Neuronal stem cell (in vitro differentiated cells): ENCODE measurements around the gene PTPRU.

Experiments used
- DNase-seq: peaks from one replicate; pipeline ENCODE4 v3.0.0-alpha.2; 2013; ENCODE audit warnings: low spot score
- H2AFZ ChIP-seq: one replicate; pipeline ENCODE4 v1.6.1; 2013; ENCODE audit warnings: mild to moderate bottlenecking, low read length, inconsistent platforms
- H2AK5ac ChIP-seq: 2 replicates; pipeline ENCODE4 v1.6.1; 2013; ENCODE audit warnings: low read depth, mild to moderate bottlenecking, inconsistent platforms, low read length, moderate library complexity, mixed read lengths
- H2BK120ac ChIP-seq: 2 replicates; pipeline ENCODE4 v1.6.1; 2013; ENCODE audit warnings: low read depth, mild to moderate bottlenecking, inconsistent platforms, low read length, moderate library complexity, mixed read lengths
- H2BK12ac ChIP-seq: one replicate; pipeline ENCODE4 v1.6.1; 2013; ENCODE audit warnings: low read length, inconsistent platforms
- H2BK15ac ChIP-seq: 2 replicates; pipeline ENCODE4 v1.6.1; 2013; ENCODE audit warnings: mild to moderate bottlenecking, low read length, inconsistent platforms, mixed read lengths
- H2BK5ac ChIP-seq: one replicate; pipeline ENCODE4 v1.6.1; 2013; ENCODE audit warnings: inconsistent platforms, mild to moderate bottlenecking, low read length, moderate library complexity
- H3K14ac ChIP-seq: one replicate; pipeline ENCODE4 v1.6.1; 2013; ENCODE audit warnings: low read length, inconsistent platforms
- H3K18ac ChIP-seq: 2 replicates; pipeline ENCODE4 v1.6.1; 2013; ENCODE audit warnings: low read length, inconsistent platforms
- H3K23ac ChIP-seq: 2 replicates; pipeline ENCODE4 v1.6.1; 2013; ENCODE audit warnings: low read depth, mild to moderate bottlenecking, mixed read lengths, low read length, inconsistent platforms; ENCODE audit not compliant: poor library complexity
- H3K27ac ChIP-seq: replicated peaks from 3 replicates; pipeline ENCODE4 v1.5.1; 2013; ENCODE audit warnings: low read length, inconsistent platforms
- H3K27me3 ChIP-seq, 3 experiments: 2 replicates each; pipeline ENCODE4 v1.6.1; 2013; ENCODE audit warnings: low read length in 3 of 3, mild to moderate bottlenecking in 2 of 3, inconsistent platforms in 1 of 3, low read depth in 1 of 3, mixed read lengths in 1 of 3, moderate library complexity in 1 of 3; ENCODE audit not compliant: control insufficient read depth in 3 of 3, insufficient read depth in 3 of 3
- H3K36me3 ChIP-seq, 2 donors: replicated peaks in 1 of 2; 2 replicates each; pipeline ENCODE4 v1.6.1; 2013; ENCODE audit warnings: low read length in 2 of 2; ENCODE audit not compliant: control insufficient read depth in 2 of 2, insufficient read depth in 2 of 2
- H3K4ac ChIP-seq: 2 replicates; pipeline ENCODE4 v1.6.1; 2013; ENCODE audit warnings: inconsistent platforms, mild to moderate bottlenecking, low read length, moderate library complexity
- H3K4me1 ChIP-seq, 2 donors: 1 replicate in 1 of 2; 2 replicates in 1 of 2; pipeline ENCODE4 v1.6.1; 2013; ENCODE audit warnings: low read length in 2 of 2, low read depth in 1 of 2; ENCODE audit not compliant: control insufficient read depth in 2 of 2, insufficient read depth in 1 of 2
- H3K4me2 ChIP-seq: one replicate; pipeline ENCODE4 v1.6.1; 2013; ENCODE audit warnings: mild to moderate bottlenecking, low read length, inconsistent platforms; ENCODE audit not compliant: insufficient read depth, poor library complexity, severe bottlenecking
- H3K4me3 ChIP-seq, 2 donors: 2 replicates each; pipeline ENCODE4 v1.5.1; 2013; ENCODE audit warnings: low read length in 2 of 2, mild to moderate bottlenecking in 2 of 2, inconsistent platforms in 1 of 2, moderate library complexity in 1 of 2
- H3K79me1 ChIP-seq: one replicate; pipeline ENCODE4 v1.6.1; 2013; ENCODE audit warnings: low read depth, mild to moderate bottlenecking, inconsistent platforms, low read length, moderate library complexity
- H3K9ac ChIP-seq: one replicate; pipeline ENCODE4 v1.6.1; 2013; ENCODE audit warnings: mild to moderate bottlenecking, low read depth, low read length, inconsistent platforms; ENCODE audit not compliant: poor library complexity
- H3K9me3 ChIP-seq, 2 donors: replicated peaks in 1 of 2; 2 replicates each; pipeline versions ENCODE3 to v1.6.1; 2013; ENCODE audit warnings: low read length in 2 of 2, mild to moderate bottlenecking in 2 of 2, inconsistent platforms in 1 of 2, low read depth in 1 of 2, mixed read lengths in 1 of 2, moderate library complexity in 1 of 2; ENCODE audit not compliant: control insufficient read depth in 2 of 2, insufficient read depth in 1 of 2
- H4K8ac ChIP-seq: one replicate; pipeline ENCODE4 v1.6.1; 2013; ENCODE audit warnings: low read depth, mild to moderate bottlenecking, inconsistent platforms, low read length, moderate library complexity
- H4K91ac ChIP-seq: one replicate; pipeline ENCODE4 v1.6.1; 2013; ENCODE audit warnings: low read length, low read depth, mild to moderate bottlenecking, inconsistent platforms; ENCODE audit not compliant: poor library complexity
- WGBS, 2 donors: extraction: QIAGEN DNeasy Blood & Tissue Kit; methylation state at CpG; one replicate each; pipeline ENCODE4 v1.1.7; 2013; ENCODE audit warnings: missing lambda C conversion rate in 2 of 2, mixed read lengths in 1 of 2; ENCODE audit not compliant: insufficient read length in 2 of 2, insufficient replicate concordance in 1 of 2; ENCODE audit errors: extremely low coverage in 2 of 2; 5-methylcytosine and 5-hydroxymethylcytosine counted together

The PTPRU gene

DNA sequence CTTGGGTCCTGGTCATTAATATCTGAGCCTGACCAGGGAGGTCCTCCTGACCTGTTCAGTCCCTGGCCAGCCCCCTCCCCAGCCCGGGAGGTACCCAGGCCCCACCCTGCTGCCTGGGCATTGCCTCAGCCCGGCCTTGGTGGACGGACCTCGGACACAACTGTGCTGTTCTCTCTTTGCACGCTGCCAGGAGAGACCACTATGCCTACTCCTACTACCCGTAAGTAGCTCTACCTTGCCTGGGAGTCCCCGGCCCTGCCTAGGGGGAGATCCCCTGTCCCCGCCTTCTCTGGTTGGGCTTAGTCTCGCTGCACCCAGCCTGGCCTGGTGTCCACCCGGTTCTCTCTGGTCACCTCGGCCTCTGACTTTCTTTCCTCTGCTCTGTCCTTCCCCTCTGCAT, 53.2 kb downstream of the PTPRU start:
- H2AFZ ChIP-seq: no peak overlapping the region
- no peak overlapping the region for H3K9ac ChIP-seq
- no peak overlapping the region for H3K18ac ChIP-seq
- peaks cover 0 to 8% of the 10 kb centered on the region in 2 donors for H3K4me1 ChIP-seq
- DNase-seq: no peak
- H3K27ac ChIP-seq: no peak overlapping the region
- no peak overlapping the region for H3K4ac ChIP-seq
- H3K27me3 ChIP-seq: no peaks in the 10 kb centered on the region
- no peak overlapping the region for H3K23ac ChIP-seq
- no peak overlapping the region for H3K14ac ChIP-seq
- H2BK120ac ChIP-seq: no peak overlapping the region
- H4K8ac ChIP-seq: no peak overlapping the region
- H2BK12ac ChIP-seq: no peak overlapping the region
- no peaks in the 10 kb centered on the region for H3K9me3 ChIP-seq
- no peak overlapping the region for H2BK15ac ChIP-seq
- no peak overlapping the region for H2AK5ac ChIP-seq
- no peak overlapping the region for H3K4me3 ChIP-seq
- no CpG with 5 or more reads among the region's 11 CpGs for WGBS, 2 donors
- H3K36me3 ChIP-seq: peaks cover 0 to 11% of the 10 kb centered on the region in 2 donors
- H3K79me1 ChIP-seq: no peaks in the 10 kb centered on the region
- H2BK5ac ChIP-seq: no peak overlapping the region
- H3K4me2 ChIP-seq: no peak overlapping the region
- H4K91ac ChIP-seq: no peak overlapping the region

DNA sequence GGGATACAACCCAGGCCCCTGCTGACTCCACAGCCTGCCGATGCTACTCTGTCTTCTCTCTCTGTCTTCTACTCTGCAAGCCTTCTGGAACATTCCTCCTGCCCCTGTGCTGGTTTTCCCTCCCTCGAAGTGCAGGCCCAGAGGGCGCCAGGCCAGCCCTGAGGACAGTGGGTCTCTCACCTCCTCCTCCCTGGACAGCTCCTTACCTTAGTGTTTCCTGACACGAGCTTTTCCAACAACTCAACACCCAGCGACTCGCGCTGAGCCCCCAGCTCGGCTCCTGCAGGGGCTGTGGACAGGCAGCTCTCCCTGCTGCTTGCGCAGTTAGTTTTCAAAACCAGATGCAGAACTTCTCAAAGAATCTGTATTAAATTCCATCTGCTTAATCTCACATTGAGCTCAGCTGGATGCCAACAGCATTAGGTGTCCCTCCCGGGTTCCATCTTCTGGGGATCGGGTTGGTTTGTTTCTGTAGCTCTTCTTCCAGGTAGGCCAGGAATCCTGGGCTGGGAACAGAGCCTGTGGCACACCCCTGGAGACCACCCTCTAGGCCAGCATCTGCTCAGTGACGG, 54.2 kb downstream of the PTPRU start:
- H3K4me2 ChIP-seq: no peak overlapping the region
- no peak overlapping the region for H4K8ac ChIP-seq
- H2BK120ac ChIP-seq: no peak overlapping the region
- no peak overlapping the region for H2BK15ac ChIP-seq
- H3K23ac ChIP-seq: peak overlapping the region; percentile 55
- peaks cover 0 to 8% of the 10 kb centered on the region in 2 donors for H3K4me1 ChIP-seq
- H2BK5ac ChIP-seq: no peak overlapping the region
- H2AFZ ChIP-seq: no peak overlapping the region
- H3K18ac ChIP-seq: no peak overlapping the region
- no peak overlapping the region for H3K4ac ChIP-seq
- H2BK12ac ChIP-seq: no peak overlapping the region
- H3K14ac ChIP-seq: no peak overlapping the region
- no peak for DNase-seq
- H3K36me3 ChIP-seq: peaks cover 0 to 11% of the 10 kb centered on the region in 2 donors
- no CpG with 5 or more reads among the region's 12 CpGs for WGBS, 2 donors
- no peak overlapping the region for H3K4me3 ChIP-seq
- peak overlapping the region; percentile 44 for H3K9ac ChIP-seq
- H2AK5ac ChIP-seq: no peak overlapping the region
- no peak overlapping the region for H3K27ac ChIP-seq
- no peaks in the 10 kb centered on the region for H3K9me3 ChIP-seq
- H3K27me3 ChIP-seq: no peaks in the 10 kb centered on the region
- H3K79me1 ChIP-seq: no peaks in the 10 kb centered on the region
- no peak overlapping the region for H4K91ac ChIP-seq

DNA sequence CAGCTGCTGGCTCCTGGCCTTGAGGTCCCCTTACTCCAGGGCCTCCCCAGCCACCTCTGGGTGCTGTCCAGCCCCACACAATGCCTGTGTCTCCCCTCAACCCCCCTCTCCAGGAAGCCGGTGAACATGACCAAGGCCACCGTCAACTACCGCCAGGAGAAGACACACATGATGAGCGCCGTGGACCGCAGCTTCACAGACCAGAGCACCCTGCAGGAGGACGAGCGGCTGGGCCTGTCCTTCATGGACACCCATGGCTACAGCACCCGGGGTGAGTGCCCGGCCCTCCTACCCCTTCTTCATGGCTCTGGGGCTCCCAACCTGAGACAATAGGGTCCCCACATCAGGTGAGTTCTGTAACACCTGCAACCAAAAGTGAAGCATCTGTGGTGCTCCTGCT, 55.4 kb downstream of the PTPRU start:
- Histone ChIP-seq H3K79me1 (no peaks in the 10 kb centered on the region), H2BK120ac (no peak overlapping the region), H3K4me2 (no peak overlapping the region), H3K14ac (no peak overlapping the region), H3K9me3 (no peaks in the 10 kb centered on the region), H3K27me3 (no peaks in the 10 kb centered on the region), H2BK12ac (no peak overlapping the region), H2BK5ac (no peak overlapping the region), H3K4me3 (no peak overlapping the region), H3K18ac (peak overlapping the region; percentile 19), H3K4me1 (peaks cover 0 to 8% of the 10 kb centered on the region in 2 donors), H2AFZ (no peak overlapping the region), H4K91ac (no peak overlapping the region), H3K27ac (no peak overlapping the region), H2BK15ac (no peak overlapping the region), H3K9ac (no peak overlapping the region), H3K23ac (no peak overlapping the region), H3K4ac (no peak overlapping the region), H4K8ac (no peak overlapping the region), H2AK5ac (peak overlapping the region; percentile 18), H3K36me3 (peaks cover 0 to 11% of the 10 kb centered on the region in 2 donors)
- WGBS, 2 donors: no CpG with 5 or more reads among the region's 10 CpGs
- no peak for DNase-seq

DNA sequence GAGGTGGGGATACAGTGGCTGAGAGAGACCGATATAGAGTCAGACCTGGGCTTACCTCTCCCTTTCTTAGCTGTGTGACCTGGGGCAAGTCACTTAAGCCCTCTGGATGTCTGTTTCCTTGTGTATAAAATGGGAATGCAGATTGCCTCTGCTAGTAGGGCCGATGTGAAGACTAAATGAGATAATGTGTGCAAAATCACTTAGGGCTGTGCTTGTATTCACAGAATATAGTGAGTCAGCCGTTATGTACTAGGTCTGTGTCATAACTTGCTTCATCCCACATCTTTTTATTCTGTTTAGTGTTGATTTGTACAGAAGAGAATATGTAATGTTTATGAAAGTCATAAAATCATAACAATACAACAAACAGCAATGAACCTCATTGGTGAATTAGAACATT, 56.0 kb downstream of the PTPRU start:
- Histone ChIP-seq H4K91ac (no peak overlapping the region), H3K27me3 (no peaks in the 10 kb centered on the region), H2BK15ac (no peak overlapping the region), H2AFZ (no peak overlapping the region), H3K9ac (no peak overlapping the region), H3K18ac (no peak overlapping the region), H4K8ac (no peak overlapping the region), H2AK5ac (no peak overlapping the region), H3K27ac (no peak overlapping the region), H3K14ac (no peak overlapping the region), H3K36me3 (peaks cover 0 to 12% of the 10 kb centered on the region in 2 donors), H3K4me3 (no peak overlapping the region), H3K23ac (no peak overlapping the region), H2BK120ac (no peak overlapping the region), H3K79me1 (no peaks in the 10 kb centered on the region), H2BK12ac (no peak overlapping the region), H3K4ac (no peak overlapping the region), H3K4me1 (peaks cover 0 to 8% of the 10 kb centered on the region in 2 donors), H3K9me3 (peaks cover 0 to under 1% of the 10 kb centered on the region in 2 donors), H2BK5ac (no peak overlapping the region), H3K4me2 (no peak overlapping the region)
- no CpG with 5 or more reads among the region's 3 CpGs for WGBS, 2 donors
- DNase-seq: no peak
